ENCODE data around the gene SCAF4.
A peak's percentile ranks its signal among the peaks of the same experiment; 100 is the strongest.

SCAF4 gene

DNA sequence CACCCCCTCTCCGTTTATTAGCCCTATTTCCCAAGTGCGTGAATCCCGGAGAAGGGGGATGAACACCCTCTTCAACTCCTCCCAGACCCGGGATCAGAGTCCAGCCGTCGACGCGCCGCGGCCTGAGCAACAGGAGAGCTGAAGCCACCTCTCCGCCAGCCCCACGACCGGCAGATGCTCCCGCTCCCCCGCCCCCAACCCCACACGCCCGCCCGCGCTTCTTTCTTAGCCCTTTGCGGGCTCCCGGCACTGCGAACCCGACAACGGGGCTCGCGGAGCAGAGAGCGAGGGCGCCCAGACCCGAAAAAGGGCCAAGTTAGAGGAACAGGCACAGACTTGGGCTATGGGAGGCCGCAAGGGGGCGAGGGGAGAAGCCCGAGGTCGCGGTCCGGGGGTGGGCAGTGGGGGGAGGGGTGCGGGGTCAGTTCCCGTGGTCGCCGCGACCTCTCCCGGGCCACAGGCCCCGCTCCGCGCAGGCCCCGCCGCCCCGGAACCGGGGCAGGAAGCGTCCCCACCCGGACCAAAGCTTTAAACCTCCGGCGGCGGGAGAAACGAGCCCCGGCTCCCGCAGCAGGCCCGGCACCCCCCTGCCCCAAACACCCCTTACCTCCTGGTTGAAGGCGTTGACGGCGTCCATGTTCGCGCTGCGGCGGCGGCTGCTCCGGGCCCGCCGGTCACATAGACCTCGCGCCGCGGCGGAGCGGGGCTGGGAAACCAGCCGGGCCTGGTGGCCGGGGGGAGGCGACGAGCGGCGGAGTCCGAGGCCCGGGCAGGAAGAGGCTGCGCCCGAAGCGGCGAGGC is 662 bp downstream of the SCAF4 start:
- Histone ChIP-seq H3K27me3 (ENCODE audit: insufficient read depth, low read length, poor library complexity, severe bottlenecking) (no peaks in the 10 kb centered on the region), H3K4me2 (ENCODE audit: low read depth, low read length, poor library complexity, severe bottlenecking) (peak overlapping the region; percentile 91), H3K79me2 (ENCODE audit: insufficient read depth, low read length) (peaks cover 73% of the 10 kb centered on the region), H3K4me3 (ENCODE audit: low read length, poor library complexity, severe bottlenecking) (peak overlapping the region; percentile 81), H2AFZ (ENCODE audit: low read length) (peak overlapping the region; percentile 73), H3K9ac (ENCODE audit: low read depth, low read length, poor library complexity, severe bottlenecking) (peak overlapping the region; percentile 91), H4K20me1 (ENCODE audit: insufficient read depth, low read length, poor library complexity, severe bottlenecking) (peaks cover 53% of the 10 kb centered on the region), H3K4me1 (ENCODE audit: insufficient read depth, low read length, poor library complexity, severe bottlenecking) (peaks cover 53% of the 10 kb centered on the region), H3K36me3 (ENCODE audit: insufficient read depth, low read length) (no peaks in the 10 kb centered on the region), H3F3A (ENCODE audit: low read depth) (no peaks in the 10 kb centered on the region), H3K9me2 (replicated peaks; ENCODE audit: low read depth, low read length) (no peaks in the 10 kb centered on the region), H3K9me3 (ENCODE audit: insufficient read depth, low read depth, low read length) (no peaks in the 10 kb centered on the region)
- no peak for TF ChIP-seq EZH2phosphoT487 (IDR thresholded peaks at IDR 0.05; ENCODE audit: borderline replicate concordance)
- TF ChIP-seq, protein P1, sequence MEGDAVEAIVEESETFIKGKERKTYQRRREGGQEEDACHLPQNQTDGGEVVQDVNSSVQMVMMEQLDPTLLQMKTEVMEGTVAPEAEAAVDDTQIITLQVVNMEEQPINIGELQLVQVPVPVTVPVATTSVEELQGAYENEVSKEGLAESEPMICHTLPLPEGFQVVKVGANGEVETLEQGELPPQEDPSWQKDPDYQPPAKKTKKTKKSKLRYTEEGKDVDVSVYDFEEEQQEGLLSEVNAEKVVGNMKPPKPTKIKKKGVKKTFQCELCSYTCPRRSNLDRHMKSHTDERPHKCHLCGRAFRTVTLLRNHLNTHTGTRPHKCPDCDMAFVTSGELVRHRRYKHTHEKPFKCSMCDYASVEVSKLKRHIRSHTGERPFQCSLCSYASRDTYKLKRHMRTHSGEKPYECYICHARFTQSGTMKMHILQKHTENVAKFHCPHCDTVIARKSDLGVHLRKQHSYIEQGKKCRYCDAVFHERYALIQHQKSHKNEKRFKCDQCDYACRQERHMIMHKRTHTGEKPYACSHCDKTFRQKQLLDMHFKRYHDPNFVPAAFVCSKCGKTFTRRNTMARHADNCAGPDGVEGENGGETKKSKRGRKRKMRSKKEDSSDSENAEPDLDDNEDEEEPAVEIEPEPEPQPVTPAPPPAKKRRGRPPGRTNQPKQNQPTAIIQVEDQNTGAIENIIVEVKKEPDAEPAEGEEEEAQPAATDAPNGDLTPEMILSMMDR (conservative IDR thresholded peaks at IDR 0.05; ENCODE audit: low read length) = 0 out of 2 replicates have a peak, but pooled peaks have one; percentile 18

DNA sequence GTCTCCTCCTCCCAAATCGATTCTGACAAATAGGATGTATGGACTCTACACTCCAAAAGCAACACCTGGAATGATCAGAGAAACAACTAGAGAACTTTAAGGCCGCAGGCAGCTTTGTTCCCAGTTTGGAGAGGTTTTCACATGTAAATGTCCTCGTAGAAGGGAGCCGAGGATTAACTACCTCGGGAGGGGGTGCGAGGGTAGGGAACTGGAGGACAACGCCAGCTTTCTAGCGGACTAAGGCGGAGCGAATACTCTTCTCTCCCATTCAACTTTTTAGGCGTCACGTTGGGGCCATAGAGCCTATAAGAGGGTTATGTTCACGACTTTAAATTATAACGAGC is 1.2 kb downstream of the SCAF4 start:
- TF ChIP-seq EZH2phosphoT487 (IDR thresholded peaks at IDR 0.05; ENCODE audit: borderline replicate concordance) = no peak
- TF ChIP-seq, protein P1 (conservative IDR thresholded peaks at IDR 0.05; ENCODE audit: low read length) = no peak
- H2AFZ ChIP-seq (ENCODE audit: low read length) = no peak overlapping the region
- peaks cover 78% of the 10 kb centered on the region for H3K79me2 ChIP-seq (ENCODE audit: insufficient read depth, low read length)
- no peaks in the 10 kb centered on the region for H3K9me3 ChIP-seq (ENCODE audit: insufficient read depth, low read depth, low read length)
- peak overlapping the region; percentile 81 for H3K4me3 ChIP-seq (ENCODE audit: low read length, poor library complexity, severe bottlenecking)
- H3K27me3 ChIP-seq (ENCODE audit: insufficient read depth, low read length, poor library complexity, severe bottlenecking) = no peaks in the 10 kb centered on the region
- peak overlapping the region; percentile 91 for H3K9ac ChIP-seq (ENCODE audit: low read depth, low read length, poor library complexity, severe bottlenecking)
- H3K4me2 ChIP-seq (ENCODE audit: low read depth, low read length, poor library complexity, severe bottlenecking) = peak overlapping the region; percentile 91
- peaks cover 58% of the 10 kb centered on the region for H4K20me1 ChIP-seq (ENCODE audit: insufficient read depth, low read length, poor library complexity, severe bottlenecking)
- H3K4me1 ChIP-seq (ENCODE audit: insufficient read depth, low read length, poor library complexity, severe bottlenecking) = peaks cover 53% of the 10 kb centered on the region
- no peaks in the 10 kb centered on the region for H3K9me2 ChIP-seq (replicated peaks; ENCODE audit: low read depth, low read length)
- no peaks in the 10 kb centered on the region for H3K36me3 ChIP-seq (ENCODE audit: insufficient read depth, low read length)
- no peaks in the 10 kb centered on the region for H3F3A ChIP-seq (ENCODE audit: low read depth)

DNA sequence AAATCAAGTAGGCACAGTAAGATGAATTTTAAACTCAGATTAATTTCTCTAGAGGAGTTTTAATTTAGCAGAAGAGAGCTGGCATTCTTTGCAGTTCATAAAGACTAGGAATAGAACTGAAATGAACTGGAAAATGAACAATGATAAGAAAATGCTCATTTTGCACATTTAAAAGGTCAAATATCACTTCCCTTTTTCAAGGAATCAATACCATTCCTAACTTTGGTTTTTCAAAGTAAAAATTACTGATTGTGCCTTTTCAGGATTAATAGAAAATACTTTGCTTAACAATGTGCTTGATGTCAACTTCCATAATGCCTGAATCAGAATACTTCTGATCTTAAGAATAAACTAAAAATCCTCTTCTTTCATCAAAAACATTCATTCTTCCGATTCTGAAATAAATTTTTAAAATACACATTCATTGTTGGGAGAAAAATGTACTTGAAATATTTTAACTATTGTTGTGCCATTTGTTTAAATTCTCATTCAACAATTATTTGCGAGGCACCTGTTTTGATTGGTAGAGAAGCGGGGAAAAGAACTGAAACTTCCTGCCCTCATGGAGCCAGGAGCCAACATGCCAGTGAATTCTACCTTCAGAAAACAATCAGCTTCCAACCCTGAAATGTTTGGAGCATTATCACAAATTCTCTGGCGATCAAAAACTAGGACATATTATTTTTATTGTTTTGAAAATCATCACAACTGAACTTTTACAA is 2.1 kb downstream of the SCAF4 start:
- Histone ChIP-seq H3K4me2 (ENCODE audit: low read depth, low read length, poor library complexity, severe bottlenecking) (peak overlapping the region; percentile 91), H3K9me2 (replicated peaks; ENCODE audit: low read depth, low read length) (no peaks in the 10 kb centered on the region), H3K36me3 (ENCODE audit: insufficient read depth, low read length) (no peaks in the 10 kb centered on the region), H3K27me3 (ENCODE audit: insufficient read depth, low read length, poor library complexity, severe bottlenecking) (no peaks in the 10 kb centered on the region), H3K4me1 (ENCODE audit: insufficient read depth, low read length, poor library complexity, severe bottlenecking) (peaks cover 62% of the 10 kb centered on the region), H3K4me3 (ENCODE audit: low read length, poor library complexity, severe bottlenecking) (peak overlapping the region; percentile 81), H3K9me3 (ENCODE audit: insufficient read depth, low read depth, low read length) (no peaks in the 10 kb centered on the region), H2AFZ (ENCODE audit: low read length) (no peak overlapping the region), H4K20me1 (ENCODE audit: insufficient read depth, low read length, poor library complexity, severe bottlenecking) (peaks cover 67% of the 10 kb centered on the region), H3K9ac (ENCODE audit: low read depth, low read length, poor library complexity, severe bottlenecking) (peak overlapping the region; percentile 91), H3K79me2 (ENCODE audit: insufficient read depth, low read length) (peaks cover 87% of the 10 kb centered on the region), H3F3A (ENCODE audit: low read depth) (no peaks in the 10 kb centered on the region)
- TF ChIP-seq, protein P1 (conservative IDR thresholded peaks at IDR 0.05; ENCODE audit: low read length) = no peak
- TF ChIP-seq EZH2phosphoT487 (IDR thresholded peaks at IDR 0.05; ENCODE audit: borderline replicate concordance) = no peak

Data from Loucy (cell line).